Measurements from ENCODE around the gene IL26. TPM values are rescaled to one million over a fixed set of nuclear protein-coding genes. Genes with fewer than 3 reads are reported as not detected.

Gene IL26
- polyA plus RNA-seq, 1 donor (not counting 4 experiments of a cell fraction or from before 2014, with no cell fraction given): not detected

DNA sequence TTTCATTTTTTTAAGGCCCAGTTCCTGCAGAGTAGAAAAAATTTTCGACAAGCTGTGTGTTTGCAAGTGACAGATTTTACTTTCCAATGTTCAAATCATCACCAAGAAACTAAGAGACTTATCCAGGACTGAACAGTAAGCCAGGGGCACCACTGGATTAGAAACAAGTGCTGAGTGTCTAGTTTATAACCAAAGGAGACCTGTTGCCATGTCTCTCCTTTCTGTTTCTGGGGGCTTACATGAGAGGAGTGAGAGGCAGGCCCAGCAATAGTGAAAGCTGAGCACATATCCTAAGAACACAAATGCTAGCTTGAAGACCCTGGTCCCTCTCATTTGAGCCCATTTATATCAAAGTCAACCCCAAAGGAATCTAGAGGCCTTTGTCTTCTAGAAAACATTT is 69.0 kb downstream of the IL26 start:
- FAIRE-seq (no peak), DNase-seq (ENCODE audit: low read depth, low spot score) (no peak)
- no peaks in the 10 kb centered on the region for H3K9me1 ChIP-seq (ENCODE audit: control insufficient read depth, extremely low read depth, insufficient read depth, low read length)
- no peak overlapping the region for H3K27ac ChIP-seq (ENCODE audit: control insufficient read depth, insufficient read depth, low read length)
- no peak for TF ChIP-seq EZH2 (IDR thresholded peaks at IDR 0.05; ENCODE audit: low read length)
- TF ChIP-seq, protein P1, sequence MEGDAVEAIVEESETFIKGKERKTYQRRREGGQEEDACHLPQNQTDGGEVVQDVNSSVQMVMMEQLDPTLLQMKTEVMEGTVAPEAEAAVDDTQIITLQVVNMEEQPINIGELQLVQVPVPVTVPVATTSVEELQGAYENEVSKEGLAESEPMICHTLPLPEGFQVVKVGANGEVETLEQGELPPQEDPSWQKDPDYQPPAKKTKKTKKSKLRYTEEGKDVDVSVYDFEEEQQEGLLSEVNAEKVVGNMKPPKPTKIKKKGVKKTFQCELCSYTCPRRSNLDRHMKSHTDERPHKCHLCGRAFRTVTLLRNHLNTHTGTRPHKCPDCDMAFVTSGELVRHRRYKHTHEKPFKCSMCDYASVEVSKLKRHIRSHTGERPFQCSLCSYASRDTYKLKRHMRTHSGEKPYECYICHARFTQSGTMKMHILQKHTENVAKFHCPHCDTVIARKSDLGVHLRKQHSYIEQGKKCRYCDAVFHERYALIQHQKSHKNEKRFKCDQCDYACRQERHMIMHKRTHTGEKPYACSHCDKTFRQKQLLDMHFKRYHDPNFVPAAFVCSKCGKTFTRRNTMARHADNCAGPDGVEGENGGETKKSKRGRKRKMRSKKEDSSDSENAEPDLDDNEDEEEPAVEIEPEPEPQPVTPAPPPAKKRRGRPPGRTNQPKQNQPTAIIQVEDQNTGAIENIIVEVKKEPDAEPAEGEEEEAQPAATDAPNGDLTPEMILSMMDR (optimal IDR thresholded peaks at IDR 0.05 in 1 of 3, IDR thresholded peaks at IDR 0.05 in 1 of 3, conservative IDR thresholded peaks at IDR 0.05 in 1 of 3; ENCODE audit: extremely low read depth in 1 of 3, insufficient read depth in 2 of 3, low read length in 3 of 3): no peak
- H3K4me2 ChIP-seq (ENCODE audit: control insufficient read depth, extremely low read depth, insufficient read depth, low read depth, low read length): no peak overlapping the region
- dilution Hi-C loops (cut with MboI; ENCODE audit: extremely low pct_ligation_motif_present, low sequenced_read_pairs): no loop called here
- H3K27me3 ChIP-seq (ENCODE audit: control insufficient read depth, extremely low read depth, insufficient read depth, low read length): peaks cover 19% of the 10 kb centered on the region
- no peaks in the 10 kb centered on the region for H3K36me3 ChIP-seq (ENCODE audit: control insufficient read depth in 2 of 2, extremely low read depth in 1 of 2, insufficient read depth in 2 of 2, low read length in 2 of 2)
- H4K20me1 ChIP-seq (ENCODE audit: control insufficient read depth, extremely low read depth, insufficient read depth, low read length): no peaks in the 10 kb centered on the region
- no peak overlapping the region for H3K9ac ChIP-seq (ENCODE audit: control insufficient read depth, extremely low read depth, insufficient read depth, low read length)
- no peaks in the 10 kb centered on the region for H3K79me2 ChIP-seq (ENCODE audit: control insufficient read depth, insufficient read depth, low read length)
- no peaks in the 10 kb centered on the region for H3K9me3 ChIP-seq (ENCODE audit: control insufficient read depth, low read depth, low read length)
- H3K4me1 ChIP-seq (ENCODE audit: control insufficient read depth, extremely low read depth, insufficient read depth, low read length): no peaks in the 10 kb centered on the region
- no peak overlapping the region for H2AFZ ChIP-seq (ENCODE audit: control insufficient read depth, low read length)
- H3K4me3 ChIP-seq (ENCODE audit: control insufficient read depth in 2 of 3, extremely low read depth in 1 of 3, insufficient read depth in 2 of 3, low read depth in 1 of 3, low read length in 3 of 3): no peak overlapping the region

DNA sequence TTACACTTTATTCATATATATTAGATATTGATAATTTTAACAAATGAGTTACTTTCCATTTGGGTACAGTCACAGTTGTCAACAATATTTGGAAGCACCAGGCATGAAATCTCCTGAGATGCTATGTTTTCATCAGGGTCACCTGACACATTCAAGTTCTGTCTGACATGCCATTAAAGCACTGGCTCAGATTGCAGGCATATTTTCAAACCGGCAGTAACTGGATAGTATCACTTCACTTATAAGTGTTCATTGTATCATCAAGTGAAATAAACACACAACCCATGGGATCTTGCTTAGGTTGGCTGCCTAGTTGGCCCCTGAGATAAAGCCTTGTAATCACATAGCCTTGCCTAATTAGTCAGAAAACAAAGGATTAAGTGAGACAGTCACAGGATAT is 70.8 kb downstream of the IL26 start:
- Histone ChIP-seq H3K4me2 (ENCODE audit: control insufficient read depth, extremely low read depth, insufficient read depth, low read depth, low read length) (no peak overlapping the region), H3K27ac (ENCODE audit: control insufficient read depth, insufficient read depth, low read length) (no peak overlapping the region), H3K27me3 (ENCODE audit: control insufficient read depth, extremely low read depth, insufficient read depth, low read length) (peaks cover 21% of the 10 kb centered on the region), H3K9ac (ENCODE audit: control insufficient read depth, extremely low read depth, insufficient read depth, low read length) (no peak overlapping the region), H3K36me3 (ENCODE audit: control insufficient read depth in 2 of 2, extremely low read depth in 1 of 2, insufficient read depth in 2 of 2, low read length in 2 of 2) (no peaks in the 10 kb centered on the region), H3K9me3 (ENCODE audit: control insufficient read depth, low read depth, low read length) (no peaks in the 10 kb centered on the region), H2AFZ (ENCODE audit: control insufficient read depth, low read length) (no peak overlapping the region), H3K9me1 (ENCODE audit: control insufficient read depth, extremely low read depth, insufficient read depth, low read length) (no peaks in the 10 kb centered on the region), H4K20me1 (ENCODE audit: control insufficient read depth, extremely low read depth, insufficient read depth, low read length) (no peaks in the 10 kb centered on the region), H3K79me2 (ENCODE audit: control insufficient read depth, insufficient read depth, low read length) (no peaks in the 10 kb centered on the region), H3K4me3 (ENCODE audit: control insufficient read depth in 2 of 3, extremely low read depth in 1 of 3, insufficient read depth in 2 of 3, low read depth in 1 of 3, low read length in 3 of 3) (no peak overlapping the region), H3K4me1 (ENCODE audit: control insufficient read depth, extremely low read depth, insufficient read depth, low read length) (no peaks in the 10 kb centered on the region)
- no peak for DNase-seq (ENCODE audit: low read depth, low spot score)
- dilution Hi-C loops (cut with MboI; ENCODE audit: extremely low pct_ligation_motif_present, low sequenced_read_pairs): no loop called here
- TF ChIP-seq EZH2 (IDR thresholded peaks at IDR 0.05; ENCODE audit: low read length): no peak
- TF ChIP-seq, protein P1 (optimal IDR thresholded peaks at IDR 0.05 in 1 of 3, IDR thresholded peaks at IDR 0.05 in 1 of 3, conservative IDR thresholded peaks at IDR 0.05 in 1 of 3; ENCODE audit: extremely low read depth in 1 of 3, insufficient read depth in 2 of 3, low read length in 3 of 3): no peak
- FAIRE-seq: no peak

Other genes with a start within 250 kb of the IL26 start
- gene IFNG-AS1, start 236.4 kb downstream of the IL26 start, polyA plus RNA-seq: not detected in 3 replicates
- gene IFNG, start 66.1 kb downstream of the IL26 start, polyA plus RNA-seq: not detected in 3 replicates
- not detected in 3 replicates for gene IL22, start 27.8 kb upstream of the IL26 start, polyA plus RNA-seq
- 2.9 to 7.5 TPM (median 4.6 TPM) in 3 replicates for gene MDM1, start 106.6 kb upstream of the IL26 start, polyA plus RNA-seq